OCI-LY7 (cell line): ENCODE results near the gene ZFP36.

Experiments used
- CTCF ChIP-seq: fragments of 200-600 bp; sonication (generic); conservative IDR thresholded peaks from 2 replicates; pipeline ENCODE4 v1.5.1; 2014; ENCODE audit warnings: mild to moderate bottlenecking, antibody characterized with exemption, low read length, moderate library complexity, mixed read lengths
- EZH2phosphoT487 ChIP-seq: fragments of 200-600 bp; sonication (generic); IDR thresholded peaks from 2 replicates; pipeline ENCODE4 v1.6.1; 2018; ENCODE audit warnings: low read depth, borderline replicate concordance, mild to moderate bottlenecking, mixed run types, antibody characterized with exemption, low read length, moderate library complexity, mixed read lengths

DNA sequence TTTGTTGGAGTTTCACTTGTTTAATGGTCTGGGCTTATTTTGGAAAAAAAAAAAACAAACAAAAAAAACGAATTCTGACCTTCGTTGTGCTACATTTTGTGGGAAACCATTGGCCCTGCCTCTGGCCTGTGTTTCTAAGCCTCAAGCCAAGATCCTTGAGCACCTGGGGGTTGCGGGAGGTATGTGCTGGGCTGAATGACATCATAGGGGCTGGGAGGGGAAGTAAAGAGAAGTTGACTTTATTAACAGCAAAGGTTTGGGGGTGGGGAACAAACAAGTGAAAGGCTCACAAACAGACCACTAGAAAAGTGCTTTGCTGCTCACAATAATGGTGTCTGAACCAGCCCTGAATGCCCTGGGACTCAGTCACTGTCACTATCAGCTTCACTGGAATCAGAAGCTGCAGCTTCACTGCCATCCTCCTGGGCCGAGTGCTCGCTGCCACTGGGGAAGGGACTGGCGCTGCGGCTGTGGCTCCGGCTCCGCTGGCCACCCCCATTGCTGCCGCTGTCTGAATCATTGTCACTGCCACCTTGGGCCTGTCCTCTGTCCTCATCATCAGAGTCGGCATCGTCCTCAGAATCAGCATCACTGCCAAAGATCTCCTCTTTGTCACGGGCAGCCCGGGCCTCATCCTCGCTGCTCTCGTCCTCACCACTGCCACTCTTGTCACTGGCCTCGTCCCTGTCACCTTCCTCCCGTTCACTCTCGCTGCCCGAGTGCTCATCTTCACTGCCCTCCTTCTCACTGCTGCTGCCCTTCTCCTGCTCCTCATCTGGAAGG lies 20.8 kb upstream of the ZFP36 start:
- TF ChIP-seq CTCF: no peak
- TF ChIP-seq EZH2phosphoT487: no peak
